Measurements from ENCODE around the gene PDIA5. TPM values are rescaled to one million over a fixed set of nuclear protein-coding genes. Genes with fewer than 3 reads are reported as not detected.

Gene PDIA5
- total RNA-seq, 3 donors from 2014 or later, result 21.5 to 49.1 (median 22.0) TPM

GRCh38 chr3:123139522-123139921, 72.7 kb downstream of the PDIA5 start:
- DNase-seq, result no peak
- ATAC-seq, result no peak
- Histone ChIP-seq H3K9me3 (no peaks in the 10 kb centered on the region), H3K4me1 (ENCODE audit: low read depth) (peaks cover 2% of the 10 kb centered on the region), H3K4me3 (no peak overlapping the region), H3K36me3 (ENCODE audit: low read depth) (no peaks in the 10 kb centered on the region)
- no peak for TF ChIP-seq CTCF (IDR thresholded peaks at IDR 0.05)
- intact Hi-C loops (cut with DNase I, micrococcal nuclease), result no loop called here

GRCh38 chr3:123140550-123140949, 73.7 kb downstream of the PDIA5 start:
- no peak for DNase-seq

GRCh38 chr3:123141276-123141675, 74.5 kb downstream of the PDIA5 start:
- DNase-seq (no peak), ATAC-seq (no peak)
- no peak overlapping the region for H3K4me3 ChIP-seq
- TF ChIP-seq CTCF (IDR thresholded peaks at IDR 0.05), result no peak
- H3K9me3 ChIP-seq, result no peaks in the 10 kb centered on the region
- H3K4me1 ChIP-seq (ENCODE audit: low read depth), result peaks cover 2% of the 10 kb centered on the region
- no peaks in the 10 kb centered on the region for H3K36me3 ChIP-seq (ENCODE audit: low read depth)
- intact Hi-C loops (cut with DNase I, micrococcal nuclease), result no loop called here

More at GRCh38 chr3:123140550-123140949, 73.7 kb downstream of the PDIA5 start:
- H3K4me1 ChIP-seq (ENCODE audit: low read depth), result peaks cover 2% of the 10 kb centered on the region
- ATAC-seq, result no peak
- no peaks in the 10 kb centered on the region for H3K9me3 ChIP-seq
- no peak overlapping the region for H3K4me3 ChIP-seq
- TF ChIP-seq CTCF (IDR thresholded peaks at IDR 0.05), result no peak
- no peaks in the 10 kb centered on the region for H3K36me3 ChIP-seq (ENCODE audit: low read depth)
- intact Hi-C loops (cut with DNase I, micrococcal nuclease), result no loop called here

- intact Hi-C loops (cut with DNase I, micrococcal nuclease), result no loop called here
- TF ChIP-seq CTCF (IDR thresholded peaks at IDR 0.05), result no peak
- Histone ChIP-seq H3K4me1 (ENCODE audit: low read depth) (no peaks in the 10 kb centered on the region), H3K4me3 (no peak overlapping the region), H3K36me3 (ENCODE audit: low read depth) (no peaks in the 10 kb centered on the region), H3K9me3 (no peaks in the 10 kb centered on the region)
- ATAC-seq (peak; percentile 10), DNase-seq (no peak)
These were observed 77.0 kb downstream of the PDIA5 start for GRCh38 chr3:123143669-123144411.

GRCh38 chr3:123147754-123148535, 81.1 kb downstream of the PDIA5 start:
- H3K4me3 ChIP-seq, result no peak overlapping the region
- ATAC-seq (no peak), DNase-seq (no peak)
- H3K4me1 ChIP-seq (ENCODE audit: low read depth), result no peaks in the 10 kb centered on the region
- no peaks in the 10 kb centered on the region for H3K36me3 ChIP-seq (ENCODE audit: low read depth)
- no peaks in the 10 kb centered on the region for H3K9me3 ChIP-seq
- intact Hi-C loops (cut with DNase I, micrococcal nuclease), result no loop called here
- TF ChIP-seq CTCF (IDR thresholded peaks at IDR 0.05), result no peak

All from mucosa of descending colon (tissue), 3 donors.